Measurements from ENCODE around the gene SUMO3.

SUMO3 gene

DNA sequence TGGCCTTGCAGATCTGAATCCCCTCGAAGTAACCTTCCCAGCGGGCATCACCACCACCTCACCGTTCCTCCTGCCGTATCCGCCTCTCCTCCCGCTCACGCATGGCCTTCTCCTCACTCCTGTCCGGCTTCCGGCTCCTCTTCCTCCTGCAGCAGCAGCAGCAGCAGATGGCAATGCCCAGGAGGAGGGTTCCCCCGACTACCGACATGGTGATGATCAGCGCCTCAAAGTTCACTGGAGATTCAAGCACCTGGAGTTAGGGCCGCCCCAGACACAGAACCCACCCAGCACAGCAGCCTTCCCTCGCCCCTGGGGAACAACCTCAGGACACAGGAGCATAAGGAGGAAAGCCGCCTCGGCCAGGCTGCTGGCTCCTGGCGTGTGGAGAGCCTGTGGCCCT, 38.3 kb upstream of the SUMO3 start:
- Histone ChIP-seq H3K79me2 (ENCODE audit: insufficient read depth, low read depth) (no peaks in the 10 kb centered on the region), H3K4me3 (IDR thresholded peaks at IDR 0.05; ENCODE audit: insufficient read depth, low read depth, low read length) (no peak overlapping the region), H2AFZ (ENCODE audit: low read depth) (no peak overlapping the region), H3K36me3 (ENCODE audit: insufficient read depth) (peaks cover 9% of the 10 kb centered on the region), H3K4me1 (ENCODE audit: low read depth, poor library complexity, severe bottlenecking) (no peaks in the 10 kb centered on the region), H3K27ac (no peak overlapping the region), H3K27me3 (ENCODE audit: insufficient read depth, low read depth) (no peaks in the 10 kb centered on the region), H3K9ac (no peak overlapping the region), H4K20me1 (ENCODE audit: insufficient read depth) (no peaks in the 10 kb centered on the region), H3K4me2 (no peak overlapping the region)
- TF ChIP-seq, protein P1, sequence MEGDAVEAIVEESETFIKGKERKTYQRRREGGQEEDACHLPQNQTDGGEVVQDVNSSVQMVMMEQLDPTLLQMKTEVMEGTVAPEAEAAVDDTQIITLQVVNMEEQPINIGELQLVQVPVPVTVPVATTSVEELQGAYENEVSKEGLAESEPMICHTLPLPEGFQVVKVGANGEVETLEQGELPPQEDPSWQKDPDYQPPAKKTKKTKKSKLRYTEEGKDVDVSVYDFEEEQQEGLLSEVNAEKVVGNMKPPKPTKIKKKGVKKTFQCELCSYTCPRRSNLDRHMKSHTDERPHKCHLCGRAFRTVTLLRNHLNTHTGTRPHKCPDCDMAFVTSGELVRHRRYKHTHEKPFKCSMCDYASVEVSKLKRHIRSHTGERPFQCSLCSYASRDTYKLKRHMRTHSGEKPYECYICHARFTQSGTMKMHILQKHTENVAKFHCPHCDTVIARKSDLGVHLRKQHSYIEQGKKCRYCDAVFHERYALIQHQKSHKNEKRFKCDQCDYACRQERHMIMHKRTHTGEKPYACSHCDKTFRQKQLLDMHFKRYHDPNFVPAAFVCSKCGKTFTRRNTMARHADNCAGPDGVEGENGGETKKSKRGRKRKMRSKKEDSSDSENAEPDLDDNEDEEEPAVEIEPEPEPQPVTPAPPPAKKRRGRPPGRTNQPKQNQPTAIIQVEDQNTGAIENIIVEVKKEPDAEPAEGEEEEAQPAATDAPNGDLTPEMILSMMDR (conservative IDR thresholded peaks at IDR 0.05; ENCODE audit: low read depth, low read length) = no peak

DNA sequence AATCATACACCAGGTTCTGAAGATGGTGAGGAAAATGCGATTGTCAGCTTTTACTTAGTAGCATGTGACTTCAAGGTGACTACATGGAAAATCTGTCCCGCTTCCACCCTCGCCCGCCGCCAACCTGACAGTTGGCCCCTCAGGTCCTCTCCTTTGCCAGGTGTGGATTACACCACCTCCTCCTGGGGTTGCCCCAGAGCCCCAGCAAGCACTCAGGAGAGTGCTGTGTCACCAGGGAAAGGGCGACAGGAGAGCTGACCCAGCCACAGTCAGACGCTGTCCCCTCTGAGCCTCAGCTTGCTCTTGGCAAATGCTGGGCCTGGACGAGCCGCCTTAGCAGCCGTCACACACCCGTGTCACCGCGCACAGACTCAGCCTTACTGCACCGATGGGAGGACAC, 37.7 kb upstream of the SUMO3 start:
- H3K27me3 ChIP-seq (ENCODE audit: insufficient read depth, low read depth) = no peaks in the 10 kb centered on the region
- H2AFZ ChIP-seq (ENCODE audit: low read depth) = no peak overlapping the region
- TF ChIP-seq, protein P1 (conservative IDR thresholded peaks at IDR 0.05; ENCODE audit: low read depth, low read length) = no peak
- no peaks in the 10 kb centered on the region for H4K20me1 ChIP-seq (ENCODE audit: insufficient read depth)
- H3K4me2 ChIP-seq = no peak overlapping the region
- peaks cover 13% of the 10 kb centered on the region for H3K36me3 ChIP-seq (ENCODE audit: insufficient read depth)
- no peak overlapping the region for H3K4me3 ChIP-seq (IDR thresholded peaks at IDR 0.05; ENCODE audit: insufficient read depth, low read depth, low read length)
- no peaks in the 10 kb centered on the region for H3K4me1 ChIP-seq (ENCODE audit: low read depth, poor library complexity, severe bottlenecking)
- H3K9ac ChIP-seq = no peak overlapping the region
- no peaks in the 10 kb centered on the region for H3K79me2 ChIP-seq (ENCODE audit: insufficient read depth, low read depth)
- no peak overlapping the region for H3K27ac ChIP-seq

DNA sequence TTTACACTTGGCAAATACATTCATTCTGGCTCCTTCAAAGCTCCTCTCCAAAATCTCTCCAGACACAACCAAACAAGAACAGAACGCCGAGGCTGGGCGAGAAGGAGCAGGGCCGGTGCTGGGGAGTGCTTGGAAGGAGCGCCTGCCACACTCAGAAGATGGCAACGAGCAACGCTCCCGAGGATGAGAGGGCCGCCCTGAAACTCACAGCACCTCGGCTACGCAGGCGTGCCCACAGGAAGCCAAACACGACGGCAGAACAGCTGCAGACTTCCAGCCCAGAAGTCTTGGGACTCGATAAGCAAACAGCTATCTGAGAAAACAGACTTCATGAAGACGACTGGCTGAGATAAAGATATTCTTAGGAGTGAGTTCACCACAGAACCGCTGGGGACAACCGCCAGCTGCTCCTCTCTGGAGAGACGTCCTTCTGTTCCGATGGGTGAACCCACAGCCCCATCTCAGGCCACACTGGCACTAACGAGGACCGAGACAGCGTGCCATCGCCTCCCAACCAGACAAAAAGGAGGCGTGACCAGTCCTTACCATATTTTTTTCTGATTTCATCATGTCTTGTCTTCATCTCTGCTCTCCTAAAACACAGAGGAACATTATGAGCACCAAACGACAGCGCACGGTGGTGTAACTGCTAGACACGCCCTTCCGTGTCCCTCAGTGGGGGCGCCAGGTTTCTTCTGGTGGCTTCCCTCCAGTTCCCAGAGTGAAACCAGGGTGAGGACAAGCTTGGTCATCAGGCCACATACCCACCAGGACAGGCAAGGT, 37.0 kb upstream of the SUMO3 start:
- no peaks in the 10 kb centered on the region for H3K27me3 ChIP-seq (ENCODE audit: insufficient read depth, low read depth)
- H3K4me3 ChIP-seq (IDR thresholded peaks at IDR 0.05; ENCODE audit: insufficient read depth, low read depth, low read length) = no peak overlapping the region
- no peak overlapping the region for H3K9ac ChIP-seq
- TF ChIP-seq, protein P1 (conservative IDR thresholded peaks at IDR 0.05; ENCODE audit: low read depth, low read length) = no peak
- H2AFZ ChIP-seq (ENCODE audit: low read depth) = no peak overlapping the region
- H4K20me1 ChIP-seq (ENCODE audit: insufficient read depth) = no peaks in the 10 kb centered on the region
- H3K27ac ChIP-seq = no peak overlapping the region
- H3K4me2 ChIP-seq = no peak overlapping the region
- peaks cover 14% of the 10 kb centered on the region for H3K36me3 ChIP-seq (ENCODE audit: insufficient read depth)
- H3K79me2 ChIP-seq (ENCODE audit: insufficient read depth, low read depth) = no peaks in the 10 kb centered on the region
- no peaks in the 10 kb centered on the region for H3K4me1 ChIP-seq (ENCODE audit: low read depth, poor library complexity, severe bottlenecking)

DNA sequence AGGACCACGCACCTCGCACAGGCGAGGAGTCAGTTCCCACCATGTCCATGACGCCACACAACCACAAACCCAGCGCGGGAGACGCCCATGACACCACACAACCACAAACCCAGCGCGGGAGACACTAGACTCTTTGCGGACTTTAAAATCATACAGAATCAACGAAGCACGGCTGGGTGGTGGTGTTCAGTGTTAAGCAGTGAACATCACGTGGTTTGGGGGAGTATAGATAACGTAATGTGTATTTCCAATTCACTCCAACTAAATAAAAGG, 36.5 kb upstream of the SUMO3 start:
- H3K27me3 ChIP-seq (ENCODE audit: insufficient read depth, low read depth) = no peaks in the 10 kb centered on the region
- H3K4me1 ChIP-seq (ENCODE audit: low read depth, poor library complexity, severe bottlenecking) = no peaks in the 10 kb centered on the region
- H3K4me3 ChIP-seq (IDR thresholded peaks at IDR 0.05; ENCODE audit: insufficient read depth, low read depth, low read length) = no peak overlapping the region
- H3K27ac ChIP-seq = no peak overlapping the region
- no peak overlapping the region for H3K4me2 ChIP-seq
- H2AFZ ChIP-seq (ENCODE audit: low read depth) = no peak overlapping the region
- no peak overlapping the region for H3K9ac ChIP-seq
- H4K20me1 ChIP-seq (ENCODE audit: insufficient read depth) = no peaks in the 10 kb centered on the region
- TF ChIP-seq, protein P1 (conservative IDR thresholded peaks at IDR 0.05; ENCODE audit: low read depth, low read length) = no peak
- H3K79me2 ChIP-seq (ENCODE audit: insufficient read depth, low read depth) = no peaks in the 10 kb centered on the region
- peaks cover 19% of the 10 kb centered on the region for H3K36me3 ChIP-seq (ENCODE audit: insufficient read depth)
